ENCODE measurements around the gene SLC5A2. TPM values are rescaled to one million over a fixed set of nuclear protein-coding genes. Genes with fewer than 3 reads are reported as not detected.

The SLC5A2 gene
- total and polyA plus RNA-seq, 2 of the 13 experiments (the other 11 are each of a cell fraction or from before 2014, with no cell fraction given), result 0.24 to 0.97 TPM

- 0 out of 2 replicates have a peak, but pooled peaks have one; percentile 22 for TF ChIP-seq MYPOP (CRISPR knock-in tag; IDR thresholded peaks at IDR 0.05)
- peak; percentile 41; the same call in 1 of the 2 replicates for TF ChIP-seq TRAFD1 (CRISPR knock-in tag; IDR thresholded peaks at IDR 0.05; ENCODE audit: borderline replicate concordance)
- TF ChIP-seq ZMYM3 (CRISPR knock-in tag; IDR thresholded peaks at IDR 0.05), result 0 out of 2 replicates have a peak, but pooled peaks have one; percentile 1
- 0 out of 2 replicates have a peak, but pooled peaks have one; percentile 13 for TF ChIP-seq ZNF543 (CRISPR knock-in tag; IDR thresholded peaks at IDR 0.05)
- TF ChIP-seq ZNF136 (CRISPR knock-in tag; IDR thresholded peaks at IDR 0.05; ENCODE audit: low read depth), result 0 out of 2 replicates have a peak, but pooled peaks have one; percentile 5
- 0 out of 2 replicates have a peak, but pooled peaks have one; percentile 10 for TF ChIP-seq ZNF556 (CRISPR knock-in tag; IDR thresholded peaks at IDR 0.05; ENCODE audit: borderline replicate concordance)
These were observed 1.1 kb downstream of the SLC5A2 start (continued) for GRCh38 chr16:31484048-31484447.

GRCh38 chr16:31484491-31485171 lies 1.7 kb downstream of the SLC5A2 start:
- DNase-seq (ENCODE audit: low spot score) (peak; percentile 78), ATAC-seq (peak; percentile 92), FAIRE-seq (peak; percentile 98)
- Histone ChIP-seq H3K79me2 (ENCODE audit: insufficient read depth, low read length) (no peaks in the 10 kb centered on the region), H4K20me1 (ENCODE audit: insufficient read depth, low read length) (no peaks in the 10 kb centered on the region), H3K27me3 (ENCODE audit: control insufficient read depth in 1 of 2, insufficient read depth in 2 of 2, low read length in 2 of 2) (peaks cover 0 to 19% of the 10 kb centered on the region in 2 experiments; a peak in 4 of 5 replicates), H3K4me2 (ENCODE audit: low read depth, low read length) (peak overlapping the region; percentile 86), H3K27ac (ENCODE audit: extremely low read length, insufficient read depth, low read length) (peak overlapping the region; percentile 4), H2AFZ (ENCODE audit: low read length) (no peak overlapping the region), H3K36me3 (replicated peaks in 1 of 2; ENCODE audit: control insufficient read depth in 1 of 2, insufficient read depth in 2 of 2, low read length in 2 of 2) (no peaks in the 10 kb centered on the region), H3K9ac (ENCODE audit: insufficient read depth, low read depth, low read length) (peak overlapping the region; percentile 55), H3K9me3 (ENCODE audit: low read length) (no peaks in the 10 kb centered on the region), H3K4me1 (ENCODE audit: insufficient read depth, low read length) (peaks cover 40% of the 10 kb centered on the region), H3K4me3 (replicated peaks in 1 of 3; ENCODE audit: insufficient read depth in 1 of 3, low read depth in 2 of 3, low read length in 3 of 3) (peak overlapping the region; percentile 12 to 62 (median 41); a peak in 5 of 6 replicates)
- CTCF ChIA-PET (ENCODE audit: low intra/inter-chr PET ratio, low total read pairs), result no interaction called here
- BruUV-seq (replicated peaks), result TSS peak; percentile 64
- POLR2A ChIA-PET, result interaction anchor here (0.7 to 1.9 kb wide), 4 partner anchors 8 to 229 kb away, joined by 3 to 6 read pairs (median 3); partner anchors contain the start of gene RUSF1
- intact Hi-C loops (cut with micrococcal nuclease; ENCODE audit: unreplicated experiment) (no loop called here), in situ Hi-C loops (cut with HindIII; ENCODE audit: extremely low pct_ligation_motif_present, low pct_unique_long_range_greater_than_20kb) (no loop called here)
- WGBS (ENCODE audit: low lambda C conversion rate), result 11% methylated on average over 9 of the region's 14 CpGs
- TF ChIP-seq ARID5B (CRISPR knock-in tag; IDR thresholded peaks at IDR 0.05) (peak; percentile 66), ZNF446 (CRISPR knock-in tag; IDR thresholded peaks at IDR 0.05) (no peak), ZNF777 (CRISPR knock-in tag; IDR thresholded peaks at IDR 0.05) (peak; percentile 63; the same call in 1 of the 2 replicates), ZNF331 (CRISPR knock-in tag; IDR thresholded peaks at IDR 0.05) (peak; percentile 79), PCBP1 (IDR thresholded peaks at IDR 0.05; ENCODE audit: borderline replicate concordance, low read depth, low read length) (no peak), ETV5 (CRISPR knock-in tag; IDR thresholded peaks at IDR 0.05; ENCODE audit: borderline replicate concordance) (peak; percentile 73), ZNF747 (CRISPR knock-in tag; IDR thresholded peaks at IDR 0.05; ENCODE audit: borderline replicate concordance) (peak; percentile 18; the same call in 1 of the 2 replicates), NFE2L1 (CRISPR knock-in tag; IDR thresholded peaks at IDR 0.05; ENCODE audit: borderline replicate concordance) (no peak), IKZF4 (CRISPR knock-in tag; IDR thresholded peaks at IDR 0.05; ENCODE audit: borderline replicate concordance, low read depth, not compliant biosample characterization) (no peak)
